D341Med (cell line): ENCODE data around the gene YJEFN3.
A peak's percentile ranks its signal among the peaks of the same experiment; 100 is the strongest.

Experiments
- DNase-seq: peaks from one replicate; pipeline ENCODE4 v3.0.0; 2012; ENCODE audit warnings: low spot score

YJEFN3 gene

GRCh38 chr19:19498255-19498991 lies 30.3 kb upstream of the YJEFN3 start:
- DNase-seq = no peak

GRCh38 chr19:19499272-19499995 lies 29.3 kb upstream of the YJEFN3 start:
- no peak for DNase-seq

GRCh38 chr19:19500975-19501644 lies 27.6 kb upstream of the YJEFN3 start:
- no peak for DNase-seq

- no peak for DNase-seq
These were observed 26.9 kb upstream of the YJEFN3 start for GRCh38 chr19:19501798-19502197.

- no peak for DNase-seq
These were observed 26.4 kb upstream of the YJEFN3 start for GRCh38 chr19:19502281-19502680.

GRCh38 chr19:19502808-19503602 lies 25.7 kb upstream of the YJEFN3 start:
- DNase-seq = no peak

- no peak for DNase-seq
These were observed 23.7 kb upstream of the YJEFN3 start for GRCh38 chr19:19504754-19505668.

GRCh38 chr19:19505669-19506326 lies 22.9 kb upstream of the YJEFN3 start:
- no peak for DNase-seq

- DNase-seq = no peak
These were observed 22.1 kb upstream of the YJEFN3 start for GRCh38 chr19:19506592-19506991.

GRCh38 chr19:19507354-19507753 lies 21.4 kb upstream of the YJEFN3 start:
- no peak for DNase-seq

GRCh38 chr19:19508217-19508616 lies 20.5 kb upstream of the YJEFN3 start:
- DNase-seq = no peak

GRCh38 chr19:19510432-19510831 lies 18.3 kb upstream of the YJEFN3 start:
- DNase-seq = no peak

- DNase-seq = no peak
These were observed 15.0 kb upstream of the YJEFN3 start for GRCh38 chr19:19513682-19514081.

- DNase-seq = no peak
These were observed 14.5 kb upstream of the YJEFN3 start for GRCh38 chr19:19514215-19514657.

- DNase-seq = no peak
These were observed 13.7 kb upstream of the YJEFN3 start, which contains the start of gene TSSK6 for GRCh38 chr19:19514881-19515641. Gene TSSK6 (minus strand): TSS chr19:19515548. CDS start chr19:19515427, 121 bp downstream.

- DNase-seq = peak; percentile 93
These were observed 12.8 kb upstream of the YJEFN3 start, which contains the start of gene NDUFA13 for GRCh38 chr19:19515642-19516519. Gene NDUFA13 (plus strand): TSS chr19:19516225. CDS start chr19:19516239, 14 bp downstream.

GRCh38 chr19:19517235-19517619 lies 11.5 kb upstream of the YJEFN3 start:
- DNase-seq = no peak

- DNase-seq = no peak
These were observed 7.7 kb upstream of the YJEFN3 start for GRCh38 chr19:19520989-19521388.
